ENCODE measurements around the gene BBS2.

The BBS2 gene

GRCh38 chr16:56480776-56481467 lies 38.9 kb downstream of the BBS2 start:
- no peak for TF ChIP-seq CTCF (IDR thresholded peaks at IDR 0.05; ENCODE audit: insufficient read depth, low read depth, low read length, missing control alignments)
- DNase-seq (ENCODE audit: low read depth) = no peak
- no peak overlapping the region for H3K4me3 ChIP-seq (ENCODE audit: low read depth, low read length)

- TF ChIP-seq CTCF (IDR thresholded peaks at IDR 0.05; ENCODE audit: insufficient read depth, low read depth, low read length, missing control alignments) = no peak
- H3K4me3 ChIP-seq (ENCODE audit: low read depth, low read length) = no peak overlapping the region
- no peak for DNase-seq (ENCODE audit: low read depth)
Observed at GRCh38 chr16:56479469-56479868, 40.4 kb downstream of the BBS2 start.

DNA sequence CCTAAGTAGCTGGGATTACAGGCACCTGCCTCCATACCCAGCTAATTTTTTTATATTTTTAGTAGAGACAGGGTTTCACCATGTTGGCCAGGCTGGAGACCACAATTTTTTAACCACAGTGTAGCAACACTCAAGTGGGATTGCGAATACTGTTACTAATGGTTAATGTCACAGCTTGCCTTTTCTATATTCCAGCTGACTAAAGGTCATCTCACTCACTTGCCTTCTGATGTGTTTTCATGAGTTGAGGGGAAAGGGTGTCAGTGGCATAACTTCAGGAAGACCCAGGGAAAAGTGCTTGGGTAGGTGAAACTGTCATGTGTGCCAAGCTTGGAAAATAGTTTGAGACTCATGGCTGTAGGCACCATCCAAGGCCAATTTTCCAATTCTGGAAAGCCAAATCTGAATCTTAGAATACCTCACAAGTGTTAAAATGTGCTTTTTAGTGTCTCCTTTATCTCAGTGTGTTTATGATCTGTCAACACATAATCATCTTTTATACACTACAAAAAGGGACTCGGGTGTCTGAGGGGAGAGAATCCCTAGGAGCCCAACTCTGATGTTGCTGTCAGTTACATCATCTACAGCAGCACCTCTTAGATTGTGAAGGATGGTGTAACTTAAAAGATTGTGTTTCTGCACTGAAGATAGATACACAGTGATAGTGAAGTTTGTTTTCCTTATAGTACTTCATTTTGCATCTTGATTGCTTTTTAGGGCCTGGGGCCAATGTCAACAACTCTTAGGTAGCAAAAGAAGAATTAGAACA lies 41.4 kb downstream of the BBS2 start:
- no peak for TF ChIP-seq CTCF (IDR thresholded peaks at IDR 0.05; ENCODE audit: insufficient read depth, low read depth, low read length, missing control alignments)
- no peak for DNase-seq (ENCODE audit: low read depth)

DNA sequence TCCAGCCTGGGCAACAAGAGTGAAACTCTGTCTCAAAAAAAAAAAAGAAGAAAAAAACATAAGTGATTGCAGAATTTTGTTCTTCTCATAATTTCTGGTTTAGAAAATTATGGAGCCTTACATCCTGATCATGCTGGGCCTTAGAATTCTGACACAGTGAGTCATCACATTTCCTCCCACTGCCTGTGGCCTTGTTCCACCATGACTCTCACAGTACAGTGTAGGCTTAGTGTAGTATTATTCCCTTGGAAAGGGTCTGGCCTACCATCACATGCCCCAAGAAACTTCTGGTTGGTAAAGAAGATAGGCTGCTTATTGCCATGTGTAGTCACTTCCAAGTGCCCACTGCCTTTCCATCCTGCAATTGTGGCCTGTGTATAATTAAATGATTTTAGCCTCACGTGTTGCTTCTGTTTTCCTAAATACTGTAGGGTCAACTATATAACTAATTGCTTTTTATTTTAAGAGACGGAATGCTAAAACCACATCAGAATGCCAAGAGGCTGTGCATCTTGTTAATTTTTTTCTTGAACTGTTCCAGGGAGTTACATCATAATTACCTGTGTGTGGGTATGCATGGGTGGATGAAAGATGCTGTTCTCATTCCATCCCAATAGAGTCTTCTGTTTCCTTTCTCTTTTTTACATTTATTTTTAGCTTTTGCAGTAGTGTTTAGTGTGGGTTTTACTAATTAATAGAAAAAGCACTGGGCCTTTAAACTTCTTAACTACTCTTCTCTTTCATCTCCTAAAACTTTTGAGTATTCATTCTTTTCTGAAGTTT lies 42.5 kb downstream of the BBS2 start:
- H3K4me3 ChIP-seq (ENCODE audit: low read depth, low read length) = no peak overlapping the region
- no peak for DNase-seq (ENCODE audit: low read depth)
- TF ChIP-seq CTCF (IDR thresholded peaks at IDR 0.05; ENCODE audit: insufficient read depth, low read depth, low read length, missing control alignments) = no peak

More for the DNA sequence above, 41.4 kb downstream of the BBS2 start:
- no peak overlapping the region for H3K4me3 ChIP-seq (ENCODE audit: low read depth, low read length)

GRCh38 chr16:56475201-56475600 lies 44.6 kb downstream of the BBS2 start:
- DNase-seq (ENCODE audit: low read depth) = no peak
- H3K4me3 ChIP-seq (ENCODE audit: low read depth, low read length) = no peak overlapping the region
- no peak for TF ChIP-seq CTCF (IDR thresholded peaks at IDR 0.05; ENCODE audit: insufficient read depth, low read depth, low read length, missing control alignments)

GRCh38 chr16:56470666-56471065 lies 49.2 kb downstream of the BBS2 start:
- TF ChIP-seq CTCF (IDR thresholded peaks at IDR 0.05; ENCODE audit: insufficient read depth, low read depth, low read length, missing control alignments) = no peak
- no peak overlapping the region for H3K4me3 ChIP-seq (ENCODE audit: low read depth, low read length)
- no peak for DNase-seq (ENCODE audit: low read depth)
